Retinal pigment epithelial cell (primary cell): ENCODE measurements around the gene DERA.
"Not testable (repeated sequence)": the region's sequence is repeated elsewhere in the genome, so short reads cannot be mapped to it uniquely, and the experiment has no call there.

Experiments used
- DNase-seq: peaks from one replicate; pipeline ENCODE4 v3.0.0-alpha.2; 2010; ENCODE audit warnings: low read depth
- H3K4me3 ChIP-seq: 2 replicates; pipeline ENCODE4 v1.5.1; 2011; ENCODE audit warnings: mild to moderate bottlenecking, low read length, control low read depth, moderate library complexity
- CTCF ChIP-seq: conservative IDR thresholded peaks from 2 replicates; pipeline ENCODE4 v1.5.1; 2011; ENCODE audit warnings: low read depth, low read length, control low read depth, inconsistent platforms

The DERA gene

GRCh38 chr12:15963271-15963670, 52.1 kb downstream of the DERA start:
- no peak for TF ChIP-seq CTCF
- no peak for DNase-seq
- no peak overlapping the region for H3K4me3 ChIP-seq

- DNase-seq: no peak
- TF ChIP-seq CTCF: no peak
- H3K4me3 ChIP-seq: no peak overlapping the region
Measured at GRCh38 chr12:15966426-15966825, 55.3 kb downstream of the DERA start.

- H3K4me3 ChIP-seq, DNase-seq: not testable (repeated sequence)
Measured at GRCh38 chr12:15967053-15967452, 55.9 kb downstream of the DERA start.

GRCh38 chr12:15971211-15971610, 60.1 kb downstream of the DERA start:
- DNase-seq: no peak
- no peak overlapping the region for H3K4me3 ChIP-seq
- TF ChIP-seq CTCF: no peak

- DNase-seq: no peak
- no peak overlapping the region for H3K4me3 ChIP-seq
- TF ChIP-seq CTCF: no peak
Measured at GRCh38 chr12:15972894-15973293, 61.8 kb downstream of the DERA start.

- no peak for DNase-seq
- no peak overlapping the region for H3K4me3 ChIP-seq
Measured at GRCh38 chr12:15977999-15978951, 67.1 kb downstream of the DERA start.

More at GRCh38 chr12:15977999-15978951, 67.1 kb downstream of the DERA start:
- TF ChIP-seq CTCF: no peak
